Body of pancreas (tissue), 4 donors: ENCODE results near the gene AKAP13.

ENCODE experiments used
- CTCF ChIP-seq, 7 experiments: fragments of 450-650 bp in 4 of 7; fragments of 200-600 bp in 3 of 7; sonication (generic) in 3 of 7; IDR thresholded peaks; one replicate each; pipeline ENCODE4 v1.5.1; 2016 to 2019; ENCODE audit warnings: antibody characterized with exemption in 7 of 7
- POLR2A ChIP-seq, 3 donors: fragments of 450-650 bp; IDR thresholded peaks; one replicate each; pipeline ENCODE4 v1.6.1; 2016; ENCODE audit warnings: antibody characterized with exemption in 3 of 3, mild to moderate bottlenecking in 2 of 3

DNA sequence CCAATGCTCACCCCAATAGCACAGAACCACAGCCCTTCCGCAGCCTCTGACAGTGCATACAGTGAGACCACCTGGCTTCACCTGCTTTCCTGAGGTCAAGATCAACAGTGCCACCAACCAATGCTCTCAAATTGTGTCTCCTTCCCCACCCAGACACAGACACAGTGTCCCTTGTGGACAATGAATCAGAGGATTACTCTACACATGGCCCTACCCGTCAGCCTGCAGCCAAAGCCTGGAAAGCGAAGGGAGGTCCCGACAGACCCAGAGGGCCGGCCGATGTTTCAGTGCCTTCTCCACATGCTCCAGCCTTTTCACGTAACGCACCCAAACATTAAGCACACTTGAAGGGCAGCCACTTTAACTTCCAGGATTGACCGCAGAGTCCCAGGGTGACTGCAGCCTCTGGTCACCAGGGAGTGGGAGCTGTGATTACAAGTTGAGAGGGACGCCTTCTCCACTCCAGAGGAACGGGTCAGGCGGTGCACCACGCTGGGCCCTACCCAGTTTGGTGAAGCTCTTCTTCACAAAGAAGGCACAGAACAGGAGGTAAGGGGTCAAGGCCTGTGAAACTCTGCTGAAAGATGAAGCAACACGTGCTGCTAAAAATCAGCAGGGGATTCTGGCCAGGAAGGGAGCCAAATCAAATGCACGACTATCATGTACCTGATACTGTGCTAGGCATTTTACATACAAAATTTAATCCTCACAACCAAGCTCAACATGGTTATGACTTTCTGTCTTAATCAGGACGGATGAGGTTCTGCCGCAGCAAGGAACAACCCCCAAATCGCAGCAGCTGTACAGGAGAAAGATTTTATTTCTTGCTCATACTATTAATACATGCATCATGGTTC lies 397.1 kb downstream of the AKAP13 start:
- TF ChIP-seq CTCF (IDR thresholded peaks at IDR 0.05) (no peak), POLR2A (IDR thresholded peaks at IDR 0.05) (no peak)
